K562 (cell line): Measurements from ENCODE around the gene TAF3. TPM values are rescaled to one million over a fixed set of nuclear protein-coding genes. Genes with fewer than 3 reads are reported as not detected.
A peak's percentile ranks its signal among the peaks of the same experiment; 100 is the strongest.

Experiments used
- BCL6 ChIP-seq: fragments of 250-450 bp; sonication (Bioruptor Pico); IDR thresholded peaks from 2 replicates; pipeline ENCODE4 v1.4.0; 2020
- BRCA1 ChIP-seq, 2 experiments: fragments of 450-650 bp in 1 of 2; sonication (generic) in 1 of 2; formaldehyde crosslinking in 1 of 2; IDR thresholded peaks; 2 replicates each; pipeline versions ENCODE4 v1.5.0 to v1.6.1; 2017 to 2020; ENCODE audit warnings: mild to moderate bottlenecking in 1 of 2, missing genetic modification reagents in 1 of 2
- GTF2E2 ChIP-seq: fragments of 200-800 bp; sonication (Bioruptor generic); IDR thresholded peaks from 2 replicates; pipeline ENCODE4 v1.6.1; 2016; ENCODE audit warnings: missing genetic modification characterization, missing compliant biosample characterization
- HDAC6 ChIP-seq: IDR thresholded peaks from 2 replicates; pipeline ENCODE4 v1.6.1; 2012; ENCODE audit warnings: low read depth, mild to moderate bottlenecking, control low read depth, inconsistent platforms, low read length, moderate library complexity
- HINFP ChIP-seq: fragments of 450-650 bp; conservative IDR thresholded peaks from 2 replicates; pipeline ENCODE4 v1.6.1; 2016; ENCODE audit warnings: missing genetic modification characterization, low read depth, mild to moderate bottlenecking, control low read depth, missing compliant biosample characterization
- KAT2B ChIP-seq: IDR thresholded peaks from one replicate; pipeline ENCODE4 v1.6.1; 2012; ENCODE audit warnings: low read depth, mild to moderate bottlenecking, control low read depth, inconsistent platforms, low read length, moderate library complexity
- MTA1 ChIP-seq: fragments of 450-650 bp; IDR thresholded peaks from 2 replicates; pipeline ENCODE4 v1.6.1; 2017; ENCODE audit warnings: borderline replicate concordance
- NCOA4 ChIP-seq: fragments of 450-650 bp; IDR thresholded peaks from 2 replicates; pipeline ENCODE4 v1.6.1; 2018; ENCODE audit warnings: mild to moderate bottlenecking; ENCODE audit not compliant: partially characterized antibody
- SAP30 ChIP-seq: fragments of 200-600 bp; sonication (generic); IDR thresholded peaks from 2 replicates; pipeline ENCODE4 v1.6.1; 2012; ENCODE audit warnings: borderline replicate concordance, low read depth, mild to moderate bottlenecking, moderate library complexity, low read length, control low read depth, inconsistent platforms; ENCODE audit not compliant: insufficient read depth, poor library complexity, severe bottlenecking
- SETDB1 ChIP-seq: IDR thresholded peaks from one replicate; pipeline ENCODE4 v1.6.1; 2012; ENCODE audit warnings: low read length, control low read depth, inconsistent platforms
- STAG1 ChIP-seq: sonication (generic); formaldehyde crosslinking; IDR thresholded peaks from 2 replicates; pipeline ENCODE4 v1.5.0; 2020; ENCODE audit warnings: missing genetic modification reagents, borderline replicate concordance
- TCF3 ChIP-seq: sonication (generic); formaldehyde crosslinking; IDR thresholded peaks from 2 replicates; pipeline ENCODE4 v1.4.0; 2020; ENCODE audit warnings: mild to moderate bottlenecking, missing genetic modification reagents
- TRIM25 ChIP-seq: fragments of 450-650 bp; IDR thresholded peaks from 2 replicates; pipeline ENCODE4 v1.7.0; 2016; ENCODE audit warnings: borderline replicate concordance
- ZBTB17 ChIP-seq: fragments of 450-650 bp; formaldehyde crosslinking; IDR thresholded peaks from 2 replicates; pipeline ENCODE4 v1.4.0; 2020; ENCODE audit warnings: mild to moderate bottlenecking
- ZNF407 ChIP-seq: fragments of 450-650 bp; IDR thresholded peaks from 2 replicates; pipeline ENCODE4 v1.6.1; 2016; ENCODE audit warnings: low read depth
- ZNF668 ChIP-seq: fragments of 250-450 bp; sonication (Bioruptor Pico); IDR thresholded peaks from 2 replicates; pipeline ENCODE4 v1.8.0; 2022; ENCODE audit warnings: mild to moderate bottlenecking, inconsistent platforms
- polyA plus RNA-seq, 8 experiments: library from polyadenylated mRNA; depleted of rRNA in 4 of 8; stranded (reverse) in 5 of 8; unstranded in 3 of 8; fragments of >200 nt; fragmentation: Nextera tagmentation in 2 of 8; fragmentation: Illumina TruSeq in 1 of 8; extraction: Ambion mirVana in 2 of 8; extraction: Trizol in 1 of 8; gene quantifications; 2 replicates each; pipeline versions ENCODE4 v1.2.1 to v1.2.3, GENCODE V29; 2011 to 2014; ENCODE audit warnings: inconsistent platforms in 1 of 8, missing spikeins in 1 of 8
- total RNA-seq, 7 experiments: library from RNA; depleted of rRNA in 6 of 7; stranded (reverse); fragments of >200 nt in 6 of 7; fragmentation: Illumina TruSeq in 2 of 7; extraction: Trizol in 2 of 7; gene quantifications; 2 replicates each; pipeline versions ENCODE4 v1.2.1 to v1.2.3, GENCODE V29; 2011 to 2021; ENCODE audit warnings: low replicate concordance in 1 of 7

Gene TAF3
- total and polyA plus RNA-seq, 9 of the 15 experiments (the other 6 are each of a cell fraction or from before 2014, with no cell fraction given): 1.5 to 9.9 (median 4.1) TPM

- TF ChIP-seq SAP30: peak; percentile 80
- TF ChIP-seq MTA1: peak; percentile 70; the same call in 1 of the 2 replicates
- peak; percentile 37; the same call in 1 of the 2 replicates for TF ChIP-seq TCF3 (CRISPR knock-in tag)
- no peak for TF ChIP-seq HINFP (tag)
- TF ChIP-seq ZBTB17 (CRISPR knock-in tag): peak; percentile 100
- TF ChIP-seq STAG1 (CRISPR knock-in tag): peak; percentile 32; the same call in 1 of the 2 replicates
- TF ChIP-seq BRCA1 (IDR thresholded peaks at IDR 0.05): no peak
- no peak for TF ChIP-seq BRCA1 (CRISPR knock-in tag; IDR thresholded peaks at IDR 0.05)
- no peak for TF ChIP-seq KAT2B
- TF ChIP-seq TRIM25: no peak
- TF ChIP-seq NCOA4: peak; percentile 97
- TF ChIP-seq BCL6 (CRISPR knock-in tag): no peak
- TF ChIP-seq ZNF407: no peak
- no peak for TF ChIP-seq GTF2E2
- TF ChIP-seq SETDB1: no peak
- no peak for TF ChIP-seq HDAC6
- no peak for TF ChIP-seq ZNF668 (CRISPR knock-in tag)
Observed at GRCh38 chr10:7818295-7819120, at the start of gene TAF3 (continued).
